HS-27A (cell line): ENCODE data around the gene GOLGA2.

Experiments used
- DNase-seq: peaks from one replicate; pipeline ENCODE4 v3.0.0-alpha.2; 2012; ENCODE audit warnings: low read depth, missing footprints

Gene GOLGA2

GRCh38 chr9:128257086-128257825, 18.6 kb downstream of the GOLGA2 start:
- DNase-seq: no peak

DNA sequence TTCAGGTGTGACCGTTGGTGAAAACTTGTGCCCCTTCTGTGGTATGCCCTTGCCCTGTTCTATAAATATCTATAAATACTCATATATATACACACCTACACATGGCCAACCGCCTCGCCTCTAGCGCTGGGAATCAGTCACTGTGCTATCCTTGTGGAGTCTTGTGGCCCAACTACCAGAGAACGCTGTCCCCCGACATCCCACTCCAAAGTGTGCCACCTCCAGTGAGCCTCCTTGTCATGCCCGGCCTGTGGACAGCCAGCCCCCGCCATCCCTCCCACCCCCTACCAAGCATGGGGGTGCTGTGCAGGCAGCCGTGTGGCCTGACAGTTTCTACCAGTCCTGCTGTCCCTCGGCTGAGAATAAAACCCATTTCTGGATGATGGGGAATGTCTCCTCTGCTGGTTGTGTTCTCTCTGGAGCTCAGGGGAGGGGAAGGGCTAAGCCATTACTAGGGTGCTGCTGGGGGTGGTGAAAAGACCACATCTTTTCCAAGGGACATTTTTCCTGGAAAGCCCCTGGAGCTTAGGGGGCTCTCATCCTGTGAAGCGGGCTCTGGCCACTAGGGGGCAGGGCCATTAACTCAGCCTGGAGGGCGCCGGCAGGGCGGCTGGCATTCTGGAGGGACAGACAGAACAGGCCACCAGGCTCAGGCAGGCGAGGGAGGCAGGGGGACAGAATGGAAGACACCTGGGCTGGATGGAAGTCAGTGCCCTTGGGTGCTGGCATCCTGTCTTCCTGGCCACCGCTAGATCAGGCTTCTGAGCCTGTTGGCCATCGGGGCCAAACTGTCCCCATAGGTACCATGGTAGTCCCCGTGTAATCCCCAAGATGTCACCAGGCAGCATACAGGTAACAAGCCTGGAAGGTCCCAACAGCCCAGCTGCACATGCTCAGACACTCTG, 20.7 kb downstream of the GOLGA2 start:
- DNase-seq: no peak

GRCh38 chr9:128254362-128254761, 21.4 kb downstream of the GOLGA2 start:
- DNase-seq: no peak

DNA sequence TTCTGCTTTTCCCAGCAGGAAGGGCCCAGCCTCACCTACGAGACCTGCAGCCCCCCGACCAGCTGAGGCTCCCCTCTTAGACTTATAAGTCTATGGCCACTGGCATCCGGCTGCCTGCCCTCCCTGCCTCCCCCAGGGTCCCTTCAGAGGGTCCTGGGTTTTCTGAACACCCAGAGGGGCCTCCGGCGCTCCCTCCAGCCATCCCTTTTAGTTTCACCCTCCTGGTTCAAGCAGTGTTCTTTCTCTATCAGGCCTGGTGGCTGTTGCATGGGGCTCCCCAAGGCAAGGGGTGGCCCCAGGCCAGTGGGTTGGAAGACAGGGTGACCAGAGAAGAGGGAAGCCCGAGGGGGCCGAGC, 21.8 kb downstream of the GOLGA2 start:
- no peak for DNase-seq

GRCh38 chr9:128253140-128253990, 22.4 kb downstream of the GOLGA2 start:
- no peak for DNase-seq

GRCh38 chr9:128252317-128253139, 23.3 kb downstream of the GOLGA2 start:
- DNase-seq: no peak

DNA sequence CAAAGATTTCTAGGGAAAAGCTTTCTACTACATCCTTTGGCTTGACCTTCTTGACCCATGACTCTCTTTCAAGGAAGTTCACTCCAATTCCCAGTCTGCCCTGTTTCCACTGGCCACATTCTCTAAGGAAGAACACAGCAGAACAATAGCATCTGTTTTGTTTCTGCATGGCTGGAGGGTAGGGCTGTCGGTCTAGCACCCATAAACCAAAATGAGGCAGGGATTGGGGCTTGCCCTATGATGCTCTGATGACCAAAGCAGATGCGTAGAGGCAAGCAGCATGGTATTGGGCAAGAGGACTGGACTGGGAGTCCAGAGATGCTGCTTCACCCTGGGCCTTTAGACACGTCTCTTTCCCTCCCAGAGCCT, 24.1 kb downstream of the GOLGA2 start:
- no peak for DNase-seq

DNA sequence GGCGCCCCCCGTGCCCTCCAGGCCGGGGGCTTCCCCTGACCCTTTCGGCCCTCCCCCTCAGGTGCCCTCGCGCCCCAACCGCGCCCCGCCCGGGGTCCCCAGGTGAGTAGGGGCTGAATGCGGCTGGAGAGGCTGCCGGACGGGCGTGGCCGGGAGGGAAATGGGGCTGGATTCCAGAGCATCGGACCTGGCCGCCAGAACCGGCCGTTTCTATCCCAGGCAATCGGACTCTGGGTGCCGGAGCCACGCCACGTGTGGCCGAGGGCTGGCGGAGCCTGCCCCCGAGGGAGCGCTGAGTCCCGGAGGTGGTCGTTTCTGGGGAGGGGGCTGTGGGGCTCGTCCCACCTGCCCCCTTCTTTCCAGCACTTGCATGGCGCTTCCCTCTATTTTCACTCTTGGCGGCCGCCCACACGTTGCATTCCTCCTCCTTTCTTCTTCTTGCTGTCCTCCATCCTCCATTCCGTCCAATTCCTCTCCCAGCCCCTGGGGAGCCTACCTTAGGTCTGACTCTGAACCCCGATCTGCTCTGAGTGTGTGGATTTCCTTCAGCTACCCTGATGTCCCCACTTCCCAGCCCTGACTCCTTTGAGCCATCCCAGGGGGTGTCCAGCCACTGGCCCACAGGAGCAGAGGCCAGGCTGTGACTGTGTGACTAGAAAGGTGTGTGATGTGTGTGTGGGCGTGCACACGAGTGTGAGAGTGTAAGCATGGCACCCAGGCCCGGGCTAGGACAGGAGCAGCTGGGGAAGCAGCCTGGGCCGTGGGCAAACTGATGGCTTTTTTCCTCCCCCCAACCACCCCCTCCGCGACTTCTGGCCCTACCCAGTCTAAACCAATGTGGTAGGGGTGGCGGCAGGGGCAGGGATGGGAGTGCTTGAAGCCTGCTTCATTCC, 24.7 kb downstream of the GOLGA2 start:
- no peak for DNase-seq

DNA sequence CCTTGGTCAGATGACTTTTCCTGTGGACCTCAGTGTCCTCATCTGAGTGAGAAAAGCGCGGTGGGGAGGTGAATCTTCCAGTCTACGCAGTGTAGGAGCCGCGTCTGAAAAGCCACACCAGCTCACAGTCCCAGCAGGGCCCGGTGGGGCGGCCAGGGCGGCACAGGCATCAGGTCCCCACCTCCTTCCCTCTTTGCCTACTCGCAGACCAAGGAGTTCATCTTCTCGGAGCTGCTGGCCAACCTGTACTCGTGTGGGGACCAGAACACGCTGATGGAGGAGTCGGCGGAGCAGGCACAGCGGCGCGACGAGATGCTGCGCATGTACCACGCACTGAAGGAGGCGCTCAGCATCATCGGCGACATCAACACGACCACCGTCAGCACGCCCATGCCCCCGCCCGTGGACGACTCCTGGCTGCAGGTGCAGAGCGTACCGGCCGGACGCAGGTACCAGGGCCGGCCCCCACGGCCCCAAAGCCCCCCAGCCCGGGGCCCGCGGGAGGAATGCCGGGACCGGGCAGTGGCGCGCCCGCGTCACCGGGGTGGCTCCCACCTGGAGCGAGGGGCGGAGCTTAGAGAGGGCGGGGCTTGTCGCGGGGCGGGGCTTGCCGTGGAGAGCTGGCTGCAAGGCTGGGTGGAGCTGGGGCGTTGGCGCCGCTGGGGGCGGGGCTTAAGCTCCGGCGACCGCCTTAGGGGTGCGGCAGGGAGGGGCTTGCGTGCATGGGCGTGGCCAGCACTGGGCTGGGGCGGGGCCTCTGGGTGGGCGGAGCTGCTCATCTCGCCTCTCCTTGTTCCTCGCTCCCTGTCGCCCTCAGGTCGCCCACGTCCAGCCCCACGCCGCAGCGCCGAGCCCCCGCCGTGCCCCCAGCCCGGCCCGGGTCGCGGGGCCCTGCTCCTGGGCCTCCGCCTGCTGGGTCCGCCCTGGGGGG, 25.6 kb downstream of the GOLGA2 start:
- no peak for DNase-seq

GRCh38 chr9:128249558-128249907, 26.3 kb downstream of the GOLGA2 start:
- no peak for DNase-seq

DNA sequence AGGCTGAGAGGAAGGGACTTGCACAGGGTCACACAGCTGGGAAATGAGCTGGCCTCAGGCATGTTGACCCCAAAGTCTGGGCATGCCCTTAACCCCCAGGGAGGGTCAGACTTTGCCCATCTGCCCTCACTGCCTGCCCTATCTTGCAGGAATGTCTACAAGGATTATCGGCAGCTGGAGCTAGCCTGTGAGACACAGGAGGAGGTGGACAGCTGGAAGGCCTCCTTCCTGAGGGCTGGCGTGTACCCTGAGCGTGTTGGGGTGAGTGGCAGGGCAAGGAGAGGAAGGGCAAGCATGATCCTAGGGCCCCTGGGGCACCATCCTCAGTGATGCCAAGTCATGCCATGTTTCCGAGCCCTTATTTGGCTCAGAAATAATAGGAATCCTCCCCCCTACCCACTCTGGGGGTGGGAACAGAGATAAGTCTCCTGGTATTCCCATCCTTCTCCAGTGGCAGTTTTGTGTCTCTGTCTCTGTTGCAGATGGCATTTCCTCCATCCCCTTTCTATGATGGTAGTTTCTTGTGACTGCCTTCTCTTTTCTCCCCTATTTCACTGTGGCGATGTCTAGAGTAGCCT, 28.5 kb downstream of the GOLGA2 start:
- no peak for DNase-seq

DNA sequence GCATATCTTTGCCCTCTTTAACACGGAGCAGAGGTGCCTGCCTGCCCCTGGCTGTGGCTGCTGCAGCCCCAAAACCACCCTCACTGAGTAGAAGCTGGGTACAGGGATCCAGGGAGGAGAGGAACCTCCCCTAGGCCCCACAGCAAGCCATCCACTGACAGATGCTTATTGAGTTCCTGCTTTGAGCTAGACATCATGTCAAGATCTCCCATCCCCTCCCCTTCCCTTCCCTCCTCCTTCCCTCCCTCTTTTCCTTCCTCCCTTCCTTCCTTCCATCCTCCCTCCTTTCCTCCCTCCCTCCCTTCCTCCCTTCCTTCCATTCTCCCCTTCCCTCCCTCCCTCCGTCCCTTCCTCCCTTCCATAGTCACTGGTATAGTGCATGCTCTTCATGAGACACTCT, 29.3 kb downstream of the GOLGA2 start:
- no peak for DNase-seq

GRCh38 chr9:128245421-128246151, 30.2 kb downstream of the GOLGA2 start:
- DNase-seq: no peak

- no peak for DNase-seq
Measured at GRCh38 chr9:128244837-128245231, 31.0 kb downstream of the GOLGA2 start.

DNA sequence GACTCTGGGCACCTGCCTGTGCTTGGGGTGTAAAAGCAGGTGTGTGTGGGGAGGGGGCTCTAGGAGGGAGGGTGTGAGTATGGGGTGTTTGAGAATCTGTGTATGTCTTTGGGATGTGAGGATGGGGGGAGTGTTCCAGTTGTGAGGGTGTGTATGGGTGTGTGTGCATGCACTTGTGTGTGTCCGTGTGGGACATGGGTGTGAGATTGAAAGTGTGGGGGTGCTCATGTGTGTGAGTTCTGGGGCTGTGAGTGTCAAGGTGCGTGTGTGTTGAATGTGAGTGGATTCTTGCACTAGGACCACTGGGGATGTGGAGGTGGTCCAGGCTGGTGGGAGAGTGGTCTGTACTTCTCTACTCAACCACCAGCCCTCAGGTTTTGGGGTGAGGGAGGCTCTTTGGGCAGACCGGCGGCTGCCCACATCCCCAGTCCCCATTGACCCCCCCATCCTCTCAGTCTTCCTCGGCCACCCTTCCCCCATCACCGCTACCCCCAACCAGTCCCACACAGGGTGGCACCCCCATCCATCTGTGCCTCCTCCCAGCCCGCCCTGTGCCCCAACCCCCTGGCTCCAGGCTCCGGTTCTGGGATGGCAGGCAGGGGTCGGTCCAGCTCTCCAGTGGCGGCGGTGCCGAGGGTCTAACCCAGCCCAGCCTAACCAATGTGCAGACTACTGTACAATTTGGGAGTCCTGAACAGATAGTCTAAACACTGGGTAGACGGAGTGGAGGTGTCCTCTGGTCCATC, 31.5 kb downstream of the GOLGA2 start:
- DNase-seq: no peak

- no peak for DNase-seq
Measured at GRCh38 chr9:128243215-128244018, 32.4 kb downstream of the GOLGA2 start.

- no peak for DNase-seq
Measured at GRCh38 chr9:128242828-128243214, 33.0 kb downstream of the GOLGA2 start.
